GM06990 (cell line): ENCODE data around the gene FHAD1.
"Not testable (repeated sequence)": the region's sequence is repeated elsewhere in the genome, so short reads cannot be mapped to it uniquely, and the experiment has no call there.

Experiments used
- DNase-seq: peaks from one replicate; pipeline ENCODE4 v3.0.0-alpha.2; 2011; ENCODE audit not compliant: insufficient read length; ENCODE audit errors: extremely low read depth
- H3K27me3 ChIP-seq: replicated peaks from 2 replicates; pipeline ENCODE4 v1.6.0; 2011; ENCODE audit warnings: low read length; ENCODE audit not compliant: control insufficient read depth, insufficient read depth
- H3K36me3 ChIP-seq: 2 replicates; pipeline ENCODE4 v1.5.1; 2011; ENCODE audit warnings: low read length; ENCODE audit not compliant: control insufficient read depth, insufficient read depth
- H3K4me3 ChIP-seq: replicated peaks from 2 replicates; pipeline ENCODE4 v1.5.1; 2011; ENCODE audit warnings: low read depth, mild to moderate bottlenecking, control low read depth, low read length
- CTCF ChIP-seq: IDR thresholded peaks from 2 replicates; pipeline ENCODE4 v1.5.1; 2011; ENCODE audit warnings: low read length, control low read depth, mild to moderate bottlenecking, inconsistent platforms; ENCODE audit not compliant: insufficient read depth, poor library complexity, severe bottlenecking

The FHAD1 gene

GRCh38 chr1:15370781-15371520, 123.9 kb downstream of the FHAD1 start:
- Histone ChIP-seq H3K27me3 (no peaks in the 10 kb centered on the region), H3K36me3 (no peaks in the 10 kb centered on the region), H3K4me3 (no peak overlapping the region)
- DNase-seq, result no peak
- TF ChIP-seq CTCF, result no peak

- DNase-seq, result no peak
- H3K27me3 ChIP-seq, result no peaks in the 10 kb centered on the region
- no peak overlapping the region for H3K4me3 ChIP-seq
- no peak for TF ChIP-seq CTCF
- no peaks in the 10 kb centered on the region for H3K36me3 ChIP-seq
These were observed 124.9 kb downstream of the FHAD1 start for GRCh38 chr1:15371610-15372545.

GRCh38 chr1:15378729-15379128, 131.7 kb downstream of the FHAD1 start:
- no peaks in the 10 kb centered on the region for H3K36me3 ChIP-seq
- no peak for DNase-seq
- no peaks in the 10 kb centered on the region for H3K27me3 ChIP-seq
- no peak overlapping the region for H3K4me3 ChIP-seq
- no peak for TF ChIP-seq CTCF

GRCh38 chr1:15379151-15379550, 132.1 kb downstream of the FHAD1 start:
- H3K27me3 ChIP-seq, H3K4me3 ChIP-seq, DNase-seq, H3K36me3 ChIP-seq: not testable (repeated sequence)

GRCh38 chr1:15380601-15381508, 133.8 kb downstream of the FHAD1 start:
- TF ChIP-seq CTCF, result no peak
- no peak for DNase-seq
- Histone ChIP-seq H3K27me3 (no peaks in the 10 kb centered on the region; the same call in 1 of the 2 replicates), H3K36me3 (no peaks in the 10 kb centered on the region), H3K4me3 (no peak overlapping the region)

- no peak for DNase-seq
- H3K36me3 ChIP-seq, result no peaks in the 10 kb centered on the region
- H3K27me3 ChIP-seq, result no peaks in the 10 kb centered on the region; the same call in none of the 2 replicates
- no peak for TF ChIP-seq CTCF
- H3K4me3 ChIP-seq, result no peak overlapping the region
These were observed 134.8 kb downstream of the FHAD1 start for GRCh38 chr1:15381805-15382204.
